ENCODE measurements around the gene BMAL1.
A peak's percentile ranks its signal among the peaks of the same experiment; 100 is the strongest.

BMAL1 gene

GRCh38 chr11:13260963-13261588 is 16.5 kb upstream of the BMAL1 start:
- no peak for DNase-seq (ENCODE audit: low read depth in 2 of 3, low spot score in 1 of 3)

GRCh38 chr11:13261591-13262061 is 16.0 kb upstream of the BMAL1 start:
- no peak for DNase-seq (ENCODE audit: low read depth in 2 of 3, low spot score in 1 of 3)

GRCh38 chr11:13262096-13262495 is 15.5 kb upstream of the BMAL1 start:
- no peak for DNase-seq (ENCODE audit: low read depth in 2 of 3, low spot score in 1 of 3)

GRCh38 chr11:13268791-13269190 is 8.8 kb upstream of the BMAL1 start:
- no peak for DNase-seq (ENCODE audit: low read depth in 2 of 3, low spot score in 1 of 3)

- no peak for DNase-seq (ENCODE audit: low read depth in 2 of 3, low spot score in 1 of 3)
Measured at GRCh38 chr11:13269775-13270174, 7.8 kb upstream of the BMAL1 start.

GRCh38 chr11:13271060-13271693 is 6.4 kb upstream of the BMAL1 start:
- no peak for DNase-seq (ENCODE audit: low read depth in 2 of 3, low spot score in 1 of 3)

GRCh38 chr11:13276454-13276831 is 1.1 kb upstream of the BMAL1 start:
- DNase-seq (ENCODE audit: low read depth in 2 of 3, low spot score in 1 of 3), result no peak

- DNase-seq (ENCODE audit: low read depth in 2 of 3, low spot score in 1 of 3), result peak; percentile 89 to 97 (median 96)
Measured at GRCh38 chr11:13276832-13277767, 490 bp upstream of the BMAL1 start.

GRCh38 chr11:13278609-13279486 is 1.3 kb downstream of the BMAL1 start:
- no peak for DNase-seq (ENCODE audit: low read depth in 2 of 3, low spot score in 1 of 3)

GRCh38 chr11:13279487-13279834 is 1.9 kb downstream of the BMAL1 start:
- DNase-seq (ENCODE audit: low read depth in 2 of 3, low spot score in 1 of 3), result no peak

GRCh38 chr11:13280092-13280722 is 2.6 kb downstream of the BMAL1 start:
- no peak for DNase-seq (ENCODE audit: low read depth in 2 of 3, low spot score in 1 of 3)

- no peak for DNase-seq (ENCODE audit: low read depth in 2 of 3, low spot score in 1 of 3)
Measured at GRCh38 chr11:13280777-13281176, 3.2 kb downstream of the BMAL1 start.

- no peak for DNase-seq (ENCODE audit: low read depth in 2 of 3, low spot score in 1 of 3)
Measured at GRCh38 chr11:13283636-13284035, 6.0 kb downstream of the BMAL1 start.

- DNase-seq (ENCODE audit: low read depth in 2 of 3, low spot score in 1 of 3), result no peak
Measured at GRCh38 chr11:13284776-13285588, 7.4 kb downstream of the BMAL1 start.

- no peak for DNase-seq (ENCODE audit: low read depth in 2 of 3, low spot score in 1 of 3)
Measured at GRCh38 chr11:13286279-13286821, 8.8 kb downstream of the BMAL1 start.

GRCh38 chr11:13287036-13287435 is 9.4 kb downstream of the BMAL1 start:
- peak in 2 of 3 donors; percentile 25 to 40 for DNase-seq (ENCODE audit: low read depth in 2 of 3, low spot score in 1 of 3)

GRCh38 chr11:13287681-13288080 is 10.1 kb downstream of the BMAL1 start:
- DNase-seq (ENCODE audit: low read depth in 2 of 3, low spot score in 1 of 3), result no peak

- no peak for DNase-seq (ENCODE audit: low read depth in 2 of 3, low spot score in 1 of 3)
Measured at GRCh38 chr11:13288375-13289029, 10.9 kb downstream of the BMAL1 start.

GRCh38 chr11:13289081-13289480 is 11.5 kb downstream of the BMAL1 start:
- DNase-seq (ENCODE audit: low read depth in 2 of 3, low spot score in 1 of 3), result no peak

All from stimulated activated CD4-positive, alpha-beta T cell treated with anti-CD3 and anti-CD28 coated beads, Interleukin-12 subunit alpha, Interleukin-12 subunit beta, amount 100 ng/mL, for 48 hours (primary cell).